ENCODE data around the gene ZNF683.

DNA sequence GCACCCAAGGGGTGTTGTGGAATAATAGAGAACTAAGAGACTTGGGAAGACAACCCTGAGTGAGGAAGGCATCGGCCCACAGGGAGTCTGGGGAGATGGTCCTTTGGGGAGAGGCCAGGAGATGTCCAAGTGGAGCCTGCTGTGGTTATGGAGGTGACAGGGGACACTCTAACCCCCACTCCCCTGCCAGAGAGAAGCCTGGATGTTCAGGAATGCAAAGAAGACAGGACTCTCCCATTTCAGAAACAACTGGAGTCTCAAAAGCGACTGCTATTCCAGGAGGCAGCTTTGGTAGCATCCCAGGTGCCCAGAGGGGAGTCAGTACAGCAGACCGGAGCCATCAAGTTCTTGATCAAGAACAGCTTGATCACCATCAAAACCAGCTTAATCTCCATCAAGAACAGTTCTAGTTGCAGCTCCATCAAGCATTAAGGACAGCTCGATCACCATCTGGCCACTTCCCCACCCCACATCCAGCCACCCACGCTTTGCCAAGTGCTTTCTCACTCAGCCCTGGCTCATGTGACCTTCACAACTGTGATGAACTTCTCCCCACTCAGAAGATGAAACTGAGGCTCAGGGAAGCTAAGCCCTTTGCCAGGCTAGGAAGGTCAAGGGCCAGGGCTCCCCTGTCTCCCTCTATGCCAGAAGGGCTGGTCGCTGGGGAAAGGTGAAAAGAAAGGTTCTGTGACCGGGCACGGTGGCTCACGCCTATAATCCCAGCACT lies 54.0 kb downstream of the ZNF683 start:
- TF ChIP-seq, protein P1, sequence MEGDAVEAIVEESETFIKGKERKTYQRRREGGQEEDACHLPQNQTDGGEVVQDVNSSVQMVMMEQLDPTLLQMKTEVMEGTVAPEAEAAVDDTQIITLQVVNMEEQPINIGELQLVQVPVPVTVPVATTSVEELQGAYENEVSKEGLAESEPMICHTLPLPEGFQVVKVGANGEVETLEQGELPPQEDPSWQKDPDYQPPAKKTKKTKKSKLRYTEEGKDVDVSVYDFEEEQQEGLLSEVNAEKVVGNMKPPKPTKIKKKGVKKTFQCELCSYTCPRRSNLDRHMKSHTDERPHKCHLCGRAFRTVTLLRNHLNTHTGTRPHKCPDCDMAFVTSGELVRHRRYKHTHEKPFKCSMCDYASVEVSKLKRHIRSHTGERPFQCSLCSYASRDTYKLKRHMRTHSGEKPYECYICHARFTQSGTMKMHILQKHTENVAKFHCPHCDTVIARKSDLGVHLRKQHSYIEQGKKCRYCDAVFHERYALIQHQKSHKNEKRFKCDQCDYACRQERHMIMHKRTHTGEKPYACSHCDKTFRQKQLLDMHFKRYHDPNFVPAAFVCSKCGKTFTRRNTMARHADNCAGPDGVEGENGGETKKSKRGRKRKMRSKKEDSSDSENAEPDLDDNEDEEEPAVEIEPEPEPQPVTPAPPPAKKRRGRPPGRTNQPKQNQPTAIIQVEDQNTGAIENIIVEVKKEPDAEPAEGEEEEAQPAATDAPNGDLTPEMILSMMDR (conservative IDR thresholded peaks at IDR 0.05; ENCODE audit: low read depth, low read length): no peak
- TF ChIP-seq EZH2 (IDR thresholded peaks at IDR 0.05; ENCODE audit: low read length, unreplicated experiment): no peak
- TF ChIP-seq EZH2phosphoT487 (IDR thresholded peaks at IDR 0.05; ENCODE audit: borderline replicate concordance, low read length): no peak

Measured in PC-3 (cell line).